Nucleus accumbens (tissue), 56 donors: Measurements from ENCODE around the gene BET1.

Experiments used
- DNase-seq, 56 donors: peaks; one replicate each; lab custom pipeline; 2025; lab: John Stamatoyannopoulos, UW

BET1 gene

GRCh38 chr7:94015538-94015937 lies 11.4 kb upstream of the BET1 start:
- no peak for DNase-seq

- DNase-seq, result no peak
Observed at GRCh38 chr7:94012746-94013145, 8.6 kb upstream of the BET1 start.

- no peak for DNase-seq
Observed at GRCh38 chr7:94011714-94012353, 7.7 kb upstream of the BET1 start.

- DNase-seq, result peak in 1 of 56 donors; percentile 1
Observed at GRCh38 chr7:94008537-94008936, 4.4 kb upstream of the BET1 start.

GRCh38 chr7:94005753-94006152 lies 1.6 kb upstream of the BET1 start:
- no peak for DNase-seq

GRCh38 chr7:94003446-94004023 lies 620 bp downstream of the BET1 start:
- DNase-seq, result peak in 2 of 56 donors; percentile 12 to 13

GRCh38 chr7:94001396-94001795 lies 2.8 kb downstream of the BET1 start:
- no peak for DNase-seq

GRCh38 chr7:93997868-93998267 lies 6.3 kb downstream of the BET1 start:
- DNase-seq, result no peak

- no peak for DNase-seq
Observed at GRCh38 chr7:93992421-93993110, 11.6 kb downstream of the BET1 start.

GRCh38 chr7:93987297-93987696 lies 16.9 kb downstream of the BET1 start:
- DNase-seq, result no peak

GRCh38 chr7:93985101-93985500 lies 19.1 kb downstream of the BET1 start:
- DNase-seq, result no peak

- no peak for DNase-seq
Observed at GRCh38 chr7:93984024-93984423, 20.1 kb downstream of the BET1 start.

- DNase-seq, result no peak
Observed at GRCh38 chr7:93981480-93981874, 22.7 kb downstream of the BET1 start.

GRCh38 chr7:93980744-93981479 lies 23.2 kb downstream of the BET1 start:
- DNase-seq, result no peak

GRCh38 chr7:93977211-93977950 lies 26.8 kb downstream of the BET1 start:
- DNase-seq, result no peak

GRCh38 chr7:93973134-93973533 lies 31.0 kb downstream of the BET1 start:
- DNase-seq, result no peak

GRCh38 chr7:93972029-93972725 lies 32.0 kb downstream of the BET1 start:
- DNase-seq, result no peak

GRCh38 chr7:93968911-93969620 lies 35.1 kb downstream of the BET1 start:
- no peak for DNase-seq

- DNase-seq, result no peak
Observed at GRCh38 chr7:93964813-93965212, 39.3 kb downstream of the BET1 start.
